GM23338 (cell line): ENCODE results near the gene SND1. TPM values are rescaled to one million over a fixed set of nuclear protein-coding genes. Genes with fewer than 3 reads are reported as not detected.

ENCODE experiments used
- ATAC-seq: fragments of 200-7000 bp; cut with Tn5 transposase; 3 replicates; pipeline ENCODE4 v1.9.1; 2020
- DNase-seq: peaks from one replicate; pipeline ENCODE4 v3.0.0-alpha.2; 2015; ENCODE audit warnings: low spot score
- H2AFZ ChIP-seq: fragments of 200-600 bp; sonication (generic); 2 replicates; pipeline ENCODE4 v1.8.0; 2016; ENCODE audit warnings: antibody characterized with exemption, mild to moderate bottlenecking, moderate library complexity
- H3F3A ChIP-seq: fragments of 200-600 bp; sonication (generic); replicated peaks from 2 replicates; pipeline ENCODE4 v1.8.0; 2017; ENCODE audit warnings: antibody characterized with exemption, mixed run types, low read depth
- H3K27ac ChIP-seq: fragments of 200-600 bp; sonication (generic); 2 replicates; pipeline ENCODE4 v1.6.1; 2016; ENCODE audit warnings: low read depth
- H3K27me3 ChIP-seq: fragments of 200-600 bp; sonication (generic); 2 replicates; pipeline ENCODE4 v1.8.0; 2016; ENCODE audit warnings: mild to moderate bottlenecking, mixed run types, moderate library complexity; ENCODE audit not compliant: insufficient read depth
- H3K36me3 ChIP-seq: fragments of 200-600 bp; sonication (generic); 2 replicates; pipeline ENCODE4 v1.8.0; 2016; ENCODE audit warnings: mild to moderate bottlenecking; ENCODE audit not compliant: insufficient read depth
- H3K4me1 ChIP-seq: fragments of 200-600 bp; sonication (generic); 2 replicates; pipeline ENCODE4 v1.8.0; 2016; ENCODE audit warnings: mild to moderate bottlenecking, moderate library complexity; ENCODE audit not compliant: insufficient read depth
- H3K4me2 ChIP-seq: fragments of 200-600 bp; sonication (generic); 2 replicates; pipeline ENCODE4 v1.7.1; 2017; ENCODE audit warnings: mixed run types
- H3K4me3 ChIP-seq: fragments of 200-600 bp; sonication (generic); 2 replicates; pipeline ENCODE4 v1.6.1; 2016; ENCODE audit warnings: mixed run types
- H3K79me2 ChIP-seq: fragments of 200-600 bp; sonication (generic); replicated peaks from 2 replicates; pipeline ENCODE4 v1.8.0; 2017; ENCODE audit warnings: mild to moderate bottlenecking; ENCODE audit not compliant: insufficient read depth
- H3K9me2 ChIP-seq: fragments of 200-600 bp; sonication (generic); 2 replicates; pipeline ENCODE4 v1.8.0; 2017; ENCODE audit not compliant: insufficient read depth
- H4K20me1 ChIP-seq: fragments of 200-600 bp; sonication (generic); replicated peaks from 2 replicates; pipeline ENCODE4 v1.8.0; 2017; ENCODE audit warnings: mild to moderate bottlenecking; ENCODE audit not compliant: insufficient read depth
- H3K27ac Mint-ChIP-seq: 2 replicates; pipeline ENCODE4 v1.8.0; 2020; ENCODE audit warnings: inconsistent platforms, mild to moderate bottlenecking, moderate library complexity, mixed read lengths
- H3K27me3 Mint-ChIP-seq: 3 replicates; pipeline ENCODE4 v1.8.0; 2022; ENCODE audit warnings: low read depth, mild to moderate bottlenecking, moderate library complexity, mixed read lengths, inconsistent platforms; ENCODE audit not compliant: insufficient read depth, poor library complexity
- H3K36me3 Mint-ChIP-seq: 3 replicates; pipeline ENCODE4 v1.8.0; 2021; ENCODE audit warnings: low read depth, mild to moderate bottlenecking, inconsistent platforms, moderate library complexity, mixed read lengths
- H3K4me1 Mint-ChIP-seq: 3 replicates; pipeline ENCODE4 v1.8.0; 2020; ENCODE audit warnings: mild to moderate bottlenecking, inconsistent platforms, mixed read lengths
- H3K4me3 Mint-ChIP-seq: 3 replicates; pipeline ENCODE4 v1.8.0; 2021; ENCODE audit warnings: moderate library complexity, mild to moderate bottlenecking, inconsistent platforms, mixed read lengths
- H3K9me3 Mint-ChIP-seq: 3 replicates; pipeline ENCODE4 v1.8.0; 2020; ENCODE audit warnings: moderate library complexity, mild to moderate bottlenecking, inconsistent platforms, mixed read lengths
- CREB1 ChIP-seq: fragments of 250-450 bp; sonication (Bioruptor Pico); IDR thresholded peaks from 2 replicates; pipeline ENCODE4 v1.5.0; 2020; ENCODE audit warnings: low read depth, mild to moderate bottlenecking, moderate library complexity
- EZH2 ChIP-seq: fragments of 200-600 bp; sonication (generic); IDR thresholded peaks from one replicate; pipeline ENCODE4 v1.8.0; 2017; ENCODE audit warnings: antibody characterized with exemption, mild to moderate bottlenecking, low read depth; ENCODE audit not compliant: unreplicated experiment
- JUNB ChIP-seq: IDR thresholded peaks from one replicate; pipeline ENCODE4 v1.6.1; 2016; ENCODE audit warnings: antibody characterized with exemption; ENCODE audit not compliant: unreplicated experiment
- NANOG ChIP-seq: IDR thresholded peaks from 2 replicates; pipeline ENCODE4 v1.6.1; 2016; ENCODE audit warnings: antibody characterized with exemption, borderline replicate concordance
- POLR2AphosphoS5 ChIP-seq: IDR thresholded peaks from 2 replicates; pipeline ENCODE4 v1.6.1; 2016; ENCODE audit warnings: antibody characterized with exemption, low read depth
- STAT1 ChIP-seq: IDR thresholded peaks from one replicate; pipeline ENCODE4 v1.6.1; 2016; ENCODE audit warnings: antibody characterized with exemption; ENCODE audit not compliant: unreplicated experiment
- ZNF114 ChIP-seq: fragments of 250-450 bp; sonication (Bioruptor Pico); IDR thresholded peaks from 2 replicates; pipeline ENCODE4 v1.5.0; 2020; ENCODE audit warnings: mild to moderate bottlenecking, moderate library complexity
- ZNF331 ChIP-seq: fragments of 250-450 bp; sonication (Bioruptor Pico); IDR thresholded peaks from 2 replicates; pipeline ENCODE4 v1.5.0; 2020; ENCODE audit warnings: low read depth, mild to moderate bottlenecking, moderate library complexity
- polyA plus RNA-seq: library from polyadenylated mRNA; unstranded; fragments of >200 nt; fragmentation: Nextera tagmentation; extraction: Ambion mirVana; gene quantifications from 2 replicates; pipeline ENCODE4 v1.2.1, GENCODE V29; 2016
- total RNA-seq: library from RNA; depleted of rRNA; stranded (reverse); fragments of >200 nt; shearing (Covaris generic); gene quantifications from 2 replicates; pipeline ENCODE4 v1.2.3, GENCODE V29; 2014
- TF ChIP-seq, protein P1 (sequence below): fragments of 250-450 bp; sonication (Bioruptor Pico); IDR thresholded peaks from 2 replicates; pipeline ENCODE4 v1.5.0; 2020; ENCODE audit warnings: mild to moderate bottlenecking, moderate library complexity
- TF ChIP-seq, protein P2 (sequence below): IDR thresholded peaks from one replicate; pipeline ENCODE4 v1.6.1; 2018; ENCODE audit warnings: antibody characterized with exemption; ENCODE audit not compliant: unreplicated experiment

Gene SND1
- total and polyA plus RNA-seq, 2 experiments from 2014 or later, result 107 to 254 TPM

DNA sequence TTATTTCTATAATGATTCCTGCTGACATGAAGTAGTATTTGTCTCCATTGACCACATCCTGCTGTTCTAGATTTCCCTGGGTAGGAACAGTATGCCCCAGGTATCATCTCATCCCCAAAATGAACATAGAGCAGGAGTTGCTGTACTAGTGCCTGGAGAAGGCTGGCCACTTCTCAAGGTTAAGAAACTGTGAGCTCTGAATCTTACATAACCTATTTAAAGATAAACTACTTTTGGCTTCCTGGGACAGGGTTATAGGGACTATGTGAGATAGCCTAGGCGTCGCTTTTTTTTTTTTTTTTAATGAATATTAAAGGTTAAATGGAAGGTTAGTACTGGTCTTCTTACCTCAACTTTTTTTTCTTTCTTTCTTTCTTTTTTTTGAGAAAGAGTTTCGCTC lies 276.2 kb downstream of the SND1 start:
- Mint-ChIP-seq H3K4me3 (no peak overlapping the region), H3K36me3 (peaks cover 30% of the 10 kb centered on the region), H3K27ac (no peak overlapping the region), H3K4me1 (peaks cover 22% of the 10 kb centered on the region), H3K27me3 (peaks cover 3% of the 10 kb centered on the region), H3K9me3 (no peaks in the 10 kb centered on the region)
- TF ChIP-seq STAT1 (no peak), ZNF331 (CRISPR knock-in tag) (no peak), CREB1 (CRISPR knock-in tag) (no peak), ZNF114 (no peak), POLR2AphosphoS5 (no peak), EZH2 (no peak), JUNB (no peak), NANOG (no peak)
- TF ChIP-seq, protein P1, sequence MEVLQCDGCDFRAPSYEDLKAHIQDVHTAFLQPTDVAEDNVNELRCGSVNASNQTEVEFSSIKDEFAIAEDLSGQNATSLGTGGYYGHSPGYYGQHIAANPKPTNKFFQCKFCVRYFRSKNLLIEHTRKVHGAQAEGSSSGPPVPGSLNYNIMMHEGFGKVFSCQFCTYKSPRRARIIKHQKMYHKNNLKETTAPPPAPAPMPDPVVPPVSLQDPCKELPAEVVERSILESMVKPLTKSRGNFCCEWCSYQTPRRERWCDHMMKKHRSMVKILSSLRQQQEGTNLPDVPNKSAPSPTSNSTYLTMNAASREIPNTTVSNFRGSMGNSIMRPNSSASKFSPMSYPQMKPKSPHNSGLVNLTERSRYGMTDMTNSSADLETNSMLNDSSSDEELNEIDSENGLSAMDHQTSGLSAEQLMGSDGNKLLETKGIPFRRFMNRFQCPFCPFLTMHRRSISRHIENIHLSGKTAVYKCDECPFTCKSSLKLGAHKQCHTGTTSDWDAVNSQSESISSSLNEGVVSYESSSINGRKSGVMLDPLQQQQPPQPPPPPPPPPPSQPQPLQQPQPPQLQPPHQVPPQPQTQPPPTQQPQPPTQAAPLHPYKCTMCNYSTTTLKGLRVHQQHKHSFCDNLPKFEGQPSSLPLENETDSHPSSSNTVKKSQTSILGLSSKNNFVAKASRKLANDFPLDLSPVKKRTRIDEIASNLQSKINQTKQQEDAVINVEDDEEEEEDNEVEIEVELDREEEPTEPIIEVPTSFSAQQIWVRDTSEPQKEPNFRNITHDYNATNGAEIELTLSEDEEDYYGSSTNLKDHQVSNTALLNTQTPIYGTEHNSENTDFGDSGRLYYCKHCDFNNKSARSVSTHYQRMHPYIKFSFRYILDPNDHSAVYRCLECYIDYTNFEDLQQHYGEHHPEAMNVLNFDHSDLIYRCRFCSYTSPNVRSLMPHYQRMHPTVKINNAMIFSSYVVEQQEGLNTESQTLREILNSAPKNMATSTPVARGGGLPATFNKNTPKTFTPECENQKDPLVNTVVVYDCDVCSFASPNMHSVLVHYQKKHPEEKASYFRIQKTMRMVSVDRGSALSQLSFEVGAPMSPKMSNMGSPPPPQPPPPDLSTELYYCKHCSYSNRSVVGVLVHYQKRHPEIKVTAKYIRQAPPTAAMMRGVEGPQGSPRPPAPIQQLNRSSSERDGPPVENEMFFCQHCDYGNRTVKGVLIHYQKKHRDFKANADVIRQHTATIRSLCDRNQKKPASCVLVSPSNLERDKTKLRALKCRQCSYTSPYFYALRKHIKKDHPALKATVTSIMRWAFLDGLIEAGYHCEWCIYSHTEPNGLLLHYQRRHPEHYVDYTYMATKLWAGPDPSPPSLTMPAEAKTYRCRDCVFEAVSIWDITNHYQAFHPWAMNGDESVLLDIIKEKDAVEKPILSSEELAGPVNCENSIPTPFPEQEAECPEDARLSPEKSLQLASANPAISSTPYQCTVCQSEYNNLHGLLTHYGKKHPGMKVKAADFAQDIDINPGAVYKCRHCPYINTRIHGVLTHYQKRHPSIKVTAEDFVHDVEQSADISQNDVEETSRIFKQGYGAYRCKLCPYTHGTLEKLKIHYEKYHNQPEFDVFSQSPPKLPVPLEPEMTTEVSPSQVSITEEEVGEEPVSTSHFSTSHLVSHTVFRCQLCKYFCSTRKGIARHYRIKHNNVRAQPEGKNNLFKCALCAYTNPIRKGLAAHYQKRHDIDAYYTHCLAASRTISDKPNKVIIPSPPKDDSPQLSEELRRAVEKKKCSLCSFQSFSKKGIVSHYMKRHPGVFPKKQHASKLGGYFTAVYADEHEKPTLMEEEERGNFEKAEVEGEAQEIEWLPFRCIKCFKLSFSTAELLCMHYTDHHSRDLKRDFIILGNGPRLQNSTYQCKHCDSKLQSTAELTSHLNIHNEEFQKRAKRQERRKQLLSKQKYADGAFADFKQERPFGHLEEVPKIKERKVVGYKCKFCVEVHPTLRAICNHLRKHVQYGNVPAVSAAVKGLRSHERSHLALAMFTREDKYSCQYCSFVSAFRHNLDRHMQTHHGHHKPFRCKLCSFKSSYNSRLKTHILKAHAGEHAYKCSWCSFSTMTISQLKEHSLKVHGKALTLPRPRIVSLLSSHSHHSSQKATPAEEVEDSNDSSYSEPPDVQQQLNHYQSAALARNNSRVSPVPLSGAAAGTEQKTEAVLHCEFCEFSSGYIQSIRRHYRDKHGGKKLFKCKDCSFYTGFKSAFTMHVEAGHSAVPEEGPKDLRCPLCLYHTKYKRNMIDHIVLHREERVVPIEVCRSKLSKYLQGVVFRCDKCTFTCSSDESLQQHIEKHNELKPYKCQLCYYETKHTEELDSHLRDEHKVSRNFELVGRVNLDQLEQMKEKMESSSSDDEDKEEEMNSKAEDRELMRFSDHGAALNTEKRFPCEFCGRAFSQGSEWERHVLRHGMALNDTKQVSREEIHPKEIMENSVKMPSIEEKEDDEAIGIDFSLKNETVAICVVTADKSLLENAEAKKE (CRISPR knock-in tag), result no peak
- TF ChIP-seq, protein P2, sequence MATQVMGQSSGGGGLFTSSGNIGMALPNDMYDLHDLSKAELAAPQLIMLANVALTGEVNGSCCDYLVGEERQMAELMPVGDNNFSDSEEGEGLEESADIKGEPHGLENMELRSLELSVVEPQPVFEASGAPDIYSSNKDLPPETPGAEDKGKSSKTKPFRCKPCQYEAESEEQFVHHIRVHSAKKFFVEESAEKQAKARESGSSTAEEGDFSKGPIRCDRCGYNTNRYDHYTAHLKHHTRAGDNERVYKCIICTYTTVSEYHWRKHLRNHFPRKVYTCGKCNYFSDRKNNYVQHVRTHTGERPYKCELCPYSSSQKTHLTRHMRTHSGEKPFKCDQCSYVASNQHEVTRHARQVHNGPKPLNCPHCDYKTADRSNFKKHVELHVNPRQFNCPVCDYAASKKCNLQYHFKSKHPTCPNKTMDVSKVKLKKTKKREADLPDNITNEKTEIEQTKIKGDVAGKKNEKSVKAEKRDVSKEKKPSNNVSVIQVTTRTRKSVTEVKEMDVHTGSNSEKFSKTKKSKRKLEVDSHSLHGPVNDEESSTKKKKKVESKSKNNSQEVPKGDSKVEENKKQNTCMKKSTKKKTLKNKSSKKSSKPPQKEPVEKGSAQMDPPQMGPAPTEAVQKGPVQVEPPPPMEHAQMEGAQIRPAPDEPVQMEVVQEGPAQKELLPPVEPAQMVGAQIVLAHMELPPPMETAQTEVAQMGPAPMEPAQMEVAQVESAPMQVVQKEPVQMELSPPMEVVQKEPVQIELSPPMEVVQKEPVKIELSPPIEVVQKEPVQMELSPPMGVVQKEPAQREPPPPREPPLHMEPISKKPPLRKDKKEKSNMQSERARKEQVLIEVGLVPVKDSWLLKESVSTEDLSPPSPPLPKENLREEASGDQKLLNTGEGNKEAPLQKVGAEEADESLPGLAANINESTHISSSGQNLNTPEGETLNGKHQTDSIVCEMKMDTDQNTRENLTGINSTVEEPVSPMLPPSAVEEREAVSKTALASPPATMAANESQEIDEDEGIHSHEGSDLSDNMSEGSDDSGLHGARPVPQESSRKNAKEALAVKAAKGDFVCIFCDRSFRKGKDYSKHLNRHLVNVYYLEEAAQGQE, result no peak
- DNase-seq (no peak), ATAC-seq (no peak)
- no peak overlapping the region for H3K4me3 ChIP-seq
- peaks cover 25% of the 10 kb centered on the region for H4K20me1 ChIP-seq
- H3K36me3 ChIP-seq, result no peaks in the 10 kb centered on the region
- H3K27me3 ChIP-seq, result no peaks in the 10 kb centered on the region
- no peak overlapping the region for H3K4me2 ChIP-seq
- no peaks in the 10 kb centered on the region for H3K9me2 ChIP-seq
- no peak overlapping the region for H2AFZ ChIP-seq
- H3F3A ChIP-seq, result no peaks in the 10 kb centered on the region
- no peak overlapping the region; the same call in 1 of the 2 replicates for H3K27ac ChIP-seq
- peaks cover 34% of the 10 kb centered on the region for H3K79me2 ChIP-seq
- peaks cover 24% of the 10 kb centered on the region for H3K4me1 ChIP-seq
